ENCODE measurements around the gene INPP5D.
"Not testable (repeated sequence)": the region's sequence is repeated elsewhere in the genome, so short reads cannot be mapped to it uniquely, and the experiment has no call there.

INPP5D gene

GRCh38 chr2:233185963-233186362 lies 125.8 kb downstream of the INPP5D start:
- DNase-seq (ENCODE audit: low spot score): no peak
- TF ChIP-seq CTCF (IDR thresholded peaks at IDR 0.05; ENCODE audit: extremely low read depth, missing control alignments): no peak

DNA sequence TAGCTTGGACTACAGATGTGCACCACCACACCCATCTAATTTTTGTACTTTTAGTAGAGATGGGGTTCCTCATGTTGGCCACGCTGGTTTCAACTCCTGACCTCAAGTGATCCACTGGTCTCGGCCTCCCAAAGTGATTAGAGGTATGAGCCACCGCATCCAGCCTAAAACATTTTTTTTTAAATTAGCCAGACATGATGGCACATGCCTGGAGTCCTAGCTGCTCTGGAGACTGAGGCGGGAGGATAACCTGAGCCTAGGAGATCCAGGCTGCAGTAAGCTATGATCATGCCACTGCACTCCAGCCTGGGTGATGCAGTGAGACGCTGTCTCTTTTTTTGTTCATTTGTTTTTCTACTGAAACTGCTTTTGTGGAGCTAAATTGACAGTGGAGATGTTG lies 126.7 kb downstream of the INPP5D start:
- no peak for TF ChIP-seq CTCF (IDR thresholded peaks at IDR 0.05; ENCODE audit: extremely low read depth, missing control alignments)

GRCh38 chr2:233189025-233189424 lies 128.9 kb downstream of the INPP5D start:
- TF ChIP-seq CTCF (IDR thresholded peaks at IDR 0.05; ENCODE audit: extremely low read depth, missing control alignments): no peak
- no peak for DNase-seq (ENCODE audit: low spot score)

More for the DNA sequence above, 126.7 kb downstream of the INPP5D start:
- DNase-seq (ENCODE audit: low spot score): no peak

- not testable (repeated sequence) for DNase-seq (ENCODE audit: low spot score)
These were observed 130.9 kb downstream of the INPP5D start for GRCh38 chr2:233191016-233191415.

GRCh38 chr2:233193738-233194137 lies 133.6 kb downstream of the INPP5D start:
- no peak for TF ChIP-seq CTCF (IDR thresholded peaks at IDR 0.05; ENCODE audit: extremely low read depth, missing control alignments)

GRCh38 chr2:233195027-233195426 lies 134.9 kb downstream of the INPP5D start:
- TF ChIP-seq CTCF (IDR thresholded peaks at IDR 0.05; ENCODE audit: extremely low read depth, missing control alignments): no peak

More at GRCh38 chr2:233193738-233194137, 133.6 kb downstream of the INPP5D start:
- DNase-seq (ENCODE audit: low spot score): no peak

GRCh38 chr2:233197022-233197421 lies 136.9 kb downstream of the INPP5D start:
- no peak for TF ChIP-seq CTCF (IDR thresholded peaks at IDR 0.05; ENCODE audit: extremely low read depth, missing control alignments)
- DNase-seq (ENCODE audit: low spot score): no peak

More at GRCh38 chr2:233195027-233195426, 134.9 kb downstream of the INPP5D start:
- no peak for DNase-seq (ENCODE audit: low spot score)

DNA sequence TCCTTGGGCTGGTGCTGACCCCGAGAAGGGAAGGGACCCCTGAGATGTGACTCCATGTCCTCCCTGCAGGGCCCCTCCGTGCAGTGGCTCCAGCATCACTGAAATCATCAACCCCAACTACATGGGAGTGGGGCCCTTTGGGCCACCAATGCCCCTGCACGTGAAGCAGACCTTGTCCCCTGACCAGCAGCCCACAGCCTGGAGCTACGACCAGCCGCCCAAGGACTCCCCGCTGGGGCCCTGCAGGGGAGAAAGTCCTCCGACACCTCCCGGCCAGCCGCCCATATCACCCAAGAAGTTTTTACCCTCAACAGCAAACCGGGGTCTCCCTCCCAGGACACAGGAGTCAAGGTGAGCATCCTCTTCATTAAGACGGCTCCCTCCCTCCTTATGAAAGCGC lies 137.9 kb downstream of the INPP5D start:
- TF ChIP-seq CTCF (IDR thresholded peaks at IDR 0.05; ENCODE audit: extremely low read depth, missing control alignments): no peak
- DNase-seq (ENCODE audit: low spot score): no peak

Data from GM20000 (cell line).